Progenitor cell of endocrine pancreas (in vitro differentiated cells): Measurements from ENCODE around the gene FAM83D. TPM values are rescaled to one million over a fixed set of nuclear protein-coding genes. Genes with fewer than 3 reads are reported as not detected.

Experiments used
- DNase-seq: peaks from one replicate; pipeline ENCODE4 v3.0.0; 2021; ENCODE audit warnings: low spot score; ENCODE audit not compliant: unreplicated experiment
- H3K27ac Mint-ChIP-seq: 2 replicates; pipeline ENCODE4 v1.8.0; 2021; ENCODE audit warnings: mild to moderate bottlenecking, moderate library complexity, mixed read lengths
- H3K27me3 Mint-ChIP-seq: 2 replicates; pipeline ENCODE4 v1.8.0; 2021; ENCODE audit warnings: mixed read lengths
- H3K36me3 Mint-ChIP-seq: 2 replicates; pipeline ENCODE4 v1.8.0; 2022; ENCODE audit warnings: mixed read lengths; ENCODE audit not compliant: insufficient read depth
- H3K4me1 Mint-ChIP-seq: 2 replicates; pipeline ENCODE4 v1.8.0; 2021; ENCODE audit warnings: low read depth, mixed read lengths
- H3K4me3 Mint-ChIP-seq: 2 replicates; pipeline ENCODE4 v1.8.0; 2021; ENCODE audit warnings: low read depth, mild to moderate bottlenecking, moderate library complexity, mixed read lengths
- H3K9me3 Mint-ChIP-seq: 2 replicates; pipeline ENCODE4 v1.8.0; 2021; ENCODE audit warnings: low read depth, mixed read lengths
- CTCF ChIP-seq: fragments of 200-600 bp; sonication (generic); IDR thresholded peaks from one replicate; pipeline ENCODE4 v1.5.0; 2021; ENCODE audit warnings: antibody characterized with exemption, mild to moderate bottlenecking; ENCODE audit not compliant: unreplicated experiment
- long read RNA-seq: library from polyadenylated mRNA; unstranded; transcript quantifications from one replicate; pipeline ENCODE4 v2.0.0, GENCODE V29; 2020
- total RNA-seq: library from RNA; stranded (reverse); gene quantifications from 2 replicates; pipeline ENCODE4 v1.2.1, GENCODE V29; 2021

The FAM83D gene, protein sequence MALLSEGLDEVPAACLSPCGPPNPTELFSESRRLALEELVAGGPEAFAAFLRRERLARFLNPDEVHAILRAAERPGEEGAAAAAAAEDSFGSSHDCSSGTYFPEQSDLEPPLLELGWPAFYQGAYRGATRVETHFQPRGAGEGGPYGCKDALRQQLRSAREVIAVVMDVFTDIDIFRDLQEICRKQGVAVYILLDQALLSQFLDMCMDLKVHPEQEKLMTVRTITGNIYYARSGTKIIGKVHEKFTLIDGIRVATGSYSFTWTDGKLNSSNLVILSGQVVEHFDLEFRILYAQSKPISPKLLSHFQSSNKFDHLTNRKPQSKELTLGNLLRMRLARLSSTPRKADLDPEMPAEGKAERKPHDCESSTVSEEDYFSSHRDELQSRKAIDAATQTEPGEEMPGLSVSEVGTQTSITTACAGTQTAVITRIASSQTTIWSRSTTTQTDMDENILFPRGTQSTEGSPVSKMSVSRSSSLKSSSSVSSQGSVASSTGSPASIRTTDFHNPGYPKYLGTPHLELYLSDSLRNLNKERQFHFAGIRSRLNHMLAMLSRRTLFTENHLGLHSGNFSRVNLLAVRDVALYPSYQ
- 12.6 and 13.8 TPM in 2 replicates for total RNA-seq
- long read RNA-seq, transcript FAM83D-201 (4 exons, 2,475 nt), result major isoform, 13 of 15 reads
- long read RNA-seq, partial matches to known transcripts, result 1 of 15 reads
- long read RNA-seq, other reads (novel, unspliced or antisense), result 1 of 15 reads

DNA sequence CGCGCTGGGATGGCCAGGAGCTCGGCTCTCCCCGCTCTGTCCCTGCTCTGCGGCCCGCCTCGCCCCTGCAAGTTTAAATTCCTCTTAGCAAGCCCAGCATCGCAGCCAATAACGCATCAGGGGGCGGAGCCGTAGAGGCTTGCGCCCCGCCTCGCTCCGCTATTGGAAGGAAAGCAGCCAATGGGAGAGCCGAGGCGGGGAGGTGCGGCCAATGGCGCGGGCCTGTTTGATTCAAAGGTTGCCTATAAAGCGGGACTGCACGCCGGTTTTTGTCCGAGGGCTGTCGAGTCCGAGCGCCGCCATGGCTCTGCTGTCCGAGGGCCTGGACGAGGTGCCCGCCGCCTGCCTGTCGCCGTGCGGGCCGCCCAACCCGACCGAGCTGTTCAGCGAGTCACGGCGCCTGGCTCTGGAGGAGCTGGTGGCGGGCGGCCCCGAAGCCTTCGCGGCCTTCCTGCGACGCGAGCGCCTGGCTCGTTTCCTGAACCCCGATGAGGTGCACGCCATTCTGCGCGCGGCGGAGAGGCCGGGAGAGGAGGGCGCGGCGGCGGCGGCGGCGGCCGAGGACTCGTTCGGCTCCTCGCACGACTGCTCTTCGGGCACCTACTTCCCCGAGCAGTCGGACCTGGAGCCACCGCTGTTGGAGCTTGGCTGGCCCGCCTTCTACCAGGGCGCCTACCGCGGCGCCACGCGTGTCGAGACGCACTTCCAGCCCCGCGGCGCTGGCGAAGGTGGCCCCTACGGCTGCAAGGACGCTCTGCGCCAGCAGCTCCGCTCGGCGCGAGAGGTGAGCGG is at the start of gene FAM83D:
TSS of gene FAM83D (plus strand) at position 276 of the 792 bp plus-strand sequence. CDS start at position 302, 26 bp downstream.
- Mint-ChIP-seq H3K4me3 (peak within 1 kb of the TSS; percentile 81), H3K36me3 (no peaks in the 10 kb centered on the region), H3K27ac (peak within 1 kb of the TSS; percentile 63), H3K9me3 (peaks cover 7% of the 10 kb centered on the region), H3K27me3 (peaks cover 3% of the 10 kb centered on the region), H3K4me1 (peaks cover 9% of the 10 kb centered on the region)
- no peak for TF ChIP-seq CTCF
- peak; percentile 91 for DNase-seq

DNA sequence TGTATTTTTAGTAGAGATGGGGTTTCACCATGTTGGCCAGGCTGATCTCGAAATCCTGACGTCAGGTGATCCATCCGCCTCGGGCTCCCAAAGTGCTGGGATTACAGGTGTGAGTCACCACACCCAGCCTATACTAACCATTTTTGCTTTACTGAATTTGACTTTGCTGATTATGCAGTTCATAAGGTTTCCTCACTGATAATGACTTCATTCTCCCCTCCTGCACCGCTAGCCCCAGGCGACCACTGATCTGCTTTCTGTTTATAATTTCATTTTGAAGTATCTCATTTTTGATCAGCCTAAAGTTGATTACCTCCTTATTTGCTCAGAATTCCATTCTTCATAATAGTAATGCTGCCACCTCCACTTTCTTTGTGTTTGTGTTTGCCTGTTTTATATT is 48.7 kb upstream of the FAM83D start:
- Mint-ChIP-seq H3K4me3 (no peak overlapping the region), H3K27ac (no peak overlapping the region), H3K9me3 (no peaks in the 10 kb centered on the region), H3K27me3 (peaks cover 30% of the 10 kb centered on the region), H3K36me3 (no peaks in the 10 kb centered on the region), H3K4me1 (no peaks in the 10 kb centered on the region)
- no peak for DNase-seq
- TF ChIP-seq CTCF, result no peak

- no peaks in the 10 kb centered on the region for H3K4me1 Mint-ChIP-seq
- TF ChIP-seq CTCF, result no peak
- no peak overlapping the region for H3K27ac Mint-ChIP-seq
- H3K9me3 Mint-ChIP-seq, result no peaks in the 10 kb centered on the region
- peaks cover 31% of the 10 kb centered on the region for H3K27me3 Mint-ChIP-seq
- DNase-seq, result peak; percentile 56
- no peaks in the 10 kb centered on the region for H3K36me3 Mint-ChIP-seq
- H3K4me3 Mint-ChIP-seq, result no peak overlapping the region
These were observed 47.4 kb upstream of the FAM83D start for GRCh38 chr20:38878866-38879265.

- DNase-seq, result no peak
- Mint-ChIP-seq H3K4me1 (no peaks in the 10 kb centered on the region), H3K27me3 (peaks cover 31% of the 10 kb centered on the region), H3K27ac (no peak overlapping the region), H3K4me3 (no peak overlapping the region), H3K36me3 (no peaks in the 10 kb centered on the region), H3K9me3 (no peaks in the 10 kb centered on the region)
- TF ChIP-seq CTCF, result no peak
These were observed 45.1 kb upstream of the FAM83D start for GRCh38 chr20:38880952-38881735.
